NK-92 (cell line): ENCODE measurements around the gene PSORS1C2.
A peak's percentile ranks its signal among the peaks of the same experiment; 100 is the strongest.
"Not testable (repeated sequence)": the region's sequence is repeated elsewhere in the genome, so short reads cannot be mapped to it uniquely, and the experiment has no call there.

Experiments used
- DNase-seq: peaks from one replicate; lab custom pipeline; 2025; ENCODE audit not compliant: unreplicated experiment; lab: John Stamatoyannopoulos, UW

Gene PSORS1C2

DNA sequence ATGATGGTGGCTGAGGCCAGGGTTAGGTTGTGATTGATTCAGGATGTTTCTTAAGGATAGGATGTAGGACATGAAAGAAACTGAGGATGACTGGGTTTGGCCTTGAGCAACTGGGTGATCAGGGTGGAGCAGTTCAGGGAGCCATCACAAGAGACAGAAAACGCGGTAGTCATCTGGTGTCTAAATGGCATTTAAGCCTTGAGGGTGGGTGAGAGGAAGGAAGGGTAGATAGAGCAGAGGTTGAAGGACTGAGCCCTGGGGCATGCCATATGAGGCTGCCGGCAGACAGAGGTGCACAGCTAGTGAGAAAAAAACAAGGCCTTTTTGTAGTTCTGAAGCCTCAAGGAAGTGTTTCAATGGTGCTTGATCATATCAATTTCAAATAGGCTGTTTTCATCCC lies 29.7 kb upstream of the PSORS1C2 start:
- no peak for DNase-seq

- no peak for DNase-seq
Observed at GRCh38 chr6:31165986-31166385, 27.1 kb upstream of the PSORS1C2 start.

DNA sequence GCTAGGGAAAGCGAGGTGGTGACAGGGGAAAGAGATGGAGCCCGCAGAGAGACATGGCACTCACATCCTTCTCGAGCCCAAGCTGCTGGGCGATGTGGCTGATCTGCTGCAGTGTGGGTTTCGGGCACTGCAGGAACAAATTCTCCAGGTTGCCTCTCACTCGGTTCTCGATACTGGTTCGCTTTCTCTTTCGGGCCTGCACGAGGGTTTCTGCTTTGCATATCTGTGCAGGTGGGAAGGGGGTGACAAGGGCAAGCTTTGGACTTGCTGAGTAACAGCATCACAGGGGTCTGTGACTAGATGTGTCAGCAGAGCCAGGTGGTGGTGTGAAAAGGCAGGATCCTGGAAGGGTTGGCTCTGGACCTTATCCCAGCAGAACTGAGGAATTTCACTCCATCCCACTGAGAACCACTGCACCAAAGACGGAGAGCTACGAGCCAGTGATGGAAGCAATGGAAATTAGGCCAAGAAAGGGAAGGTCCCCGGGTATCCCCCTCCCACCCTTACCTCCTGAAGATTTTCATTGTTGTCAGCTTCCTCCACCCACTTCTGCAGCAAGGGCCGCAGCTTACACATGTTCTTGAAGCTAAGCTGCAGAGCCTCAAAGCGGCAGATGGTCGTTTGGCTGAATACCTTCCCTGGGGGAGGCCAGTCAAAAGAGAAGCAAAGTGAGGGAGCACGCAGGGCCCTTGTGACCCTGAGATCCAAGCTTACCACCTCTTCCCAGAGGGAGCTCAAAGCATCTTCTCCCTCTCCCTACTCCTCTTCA lies 26.4 kb upstream of the PSORS1C2 start:
- not testable (repeated sequence) for DNase-seq

- DNase-seq = not testable (repeated sequence)
Observed at GRCh38 chr6:31164475-31165063, 25.7 kb upstream of the PSORS1C2 start.

- DNase-seq = no peak
Observed at GRCh38 chr6:31163922-31164321, 25.1 kb upstream of the PSORS1C2 start.

GRCh38 chr6:31162463-31163165 lies 23.7 kb upstream of the PSORS1C2 start:
- no peak for DNase-seq

- DNase-seq = no peak
Observed at GRCh38 chr6:31161216-31162126, 22.6 kb upstream of the PSORS1C2 start.

DNA sequence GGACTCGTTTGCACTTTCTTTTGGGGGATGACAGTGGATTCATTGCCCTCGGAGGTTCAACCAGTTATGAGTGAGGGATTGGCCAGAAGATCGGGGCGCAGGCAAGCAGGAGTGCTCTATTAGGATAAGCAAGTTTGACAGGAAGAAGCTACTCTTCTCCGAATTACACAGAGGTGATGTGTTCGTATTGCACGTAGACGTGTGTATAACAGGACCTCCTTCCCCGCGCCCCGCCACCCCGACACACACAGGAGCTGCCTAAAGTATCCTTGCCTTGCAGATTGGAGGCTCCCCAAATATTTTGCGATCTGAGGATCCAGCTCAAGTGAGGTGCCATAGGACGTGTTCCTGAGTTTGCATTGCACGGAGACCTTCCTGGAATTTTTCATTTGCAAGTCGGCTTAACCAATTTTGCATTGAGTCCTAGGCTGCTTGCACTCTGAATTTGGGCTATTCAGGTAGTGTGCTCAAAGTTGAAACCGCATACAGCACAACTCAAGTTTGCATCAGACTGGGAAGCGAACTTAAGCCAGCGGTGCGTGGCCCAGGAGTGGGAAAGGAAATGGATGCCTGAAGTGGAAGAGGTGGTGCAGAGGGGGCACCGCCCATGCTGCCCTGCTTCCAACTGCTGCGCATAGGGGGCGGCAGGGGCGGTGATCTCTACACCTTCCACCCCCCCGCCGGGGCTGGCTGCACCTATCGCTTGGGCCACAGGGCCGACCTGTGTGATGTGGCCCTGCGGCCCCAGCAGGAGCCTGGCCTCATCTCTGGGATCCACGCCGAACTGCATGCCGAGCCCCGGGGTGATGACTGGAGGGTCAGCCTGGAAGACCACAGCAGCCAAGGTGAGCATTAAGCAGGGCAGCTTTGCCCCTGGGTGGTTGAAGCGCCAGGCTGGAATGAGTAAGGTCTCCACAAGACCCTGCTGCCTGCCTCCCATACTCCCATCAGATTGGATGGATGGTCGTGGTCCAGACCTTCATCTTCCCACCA lies 20.3 kb upstream of the PSORS1C2 start:
- no peak for DNase-seq

GRCh38 chr6:31158140-31158862 lies 19.4 kb upstream of the PSORS1C2 start, which contains the start of gene TCF19:
TCF19 (plus strand) TSS chr6:31158589; CDS start chr6:31159470, 881 bp downstream.
- DNase-seq = peak; percentile 92

DNA sequence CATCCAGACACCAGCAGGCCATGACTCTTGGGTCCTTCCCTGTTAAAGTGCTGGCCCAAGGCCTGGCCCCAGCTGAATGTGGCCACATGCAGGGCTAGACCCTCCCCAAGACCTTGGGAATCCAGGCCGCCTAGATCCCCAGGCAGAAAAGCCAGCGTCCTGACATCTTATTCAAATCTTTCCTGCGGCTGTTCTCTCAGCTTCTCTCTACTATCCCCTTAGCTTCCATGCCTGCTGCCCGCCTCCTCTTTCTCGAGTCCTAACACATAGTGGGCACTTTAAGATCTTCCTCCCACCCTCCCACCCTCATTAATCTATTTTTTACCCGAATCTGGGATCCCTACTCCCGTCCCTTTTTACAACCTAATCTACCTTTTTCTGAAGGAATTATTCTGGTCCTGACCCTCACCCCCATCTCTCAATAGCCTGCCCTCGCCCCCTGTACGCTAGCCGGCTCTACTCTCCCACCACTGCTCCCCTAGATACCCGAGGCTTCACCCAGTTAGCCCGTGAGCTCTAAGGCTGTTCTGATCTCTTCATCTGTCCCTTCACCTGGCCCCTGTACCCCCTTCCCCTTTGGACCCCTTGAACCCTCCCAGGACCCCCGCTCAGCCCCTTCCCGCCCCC lies 18.8 kb upstream of the PSORS1C2 start, which contains the start of gene CCHCR1:
Gene CCHCR1, minus strand, starts transcription at position 290 of the 627 bp plus-strand sequence. Its CDS starts 202 bp downstream, at position 88.
- no peak for DNase-seq

DNA sequence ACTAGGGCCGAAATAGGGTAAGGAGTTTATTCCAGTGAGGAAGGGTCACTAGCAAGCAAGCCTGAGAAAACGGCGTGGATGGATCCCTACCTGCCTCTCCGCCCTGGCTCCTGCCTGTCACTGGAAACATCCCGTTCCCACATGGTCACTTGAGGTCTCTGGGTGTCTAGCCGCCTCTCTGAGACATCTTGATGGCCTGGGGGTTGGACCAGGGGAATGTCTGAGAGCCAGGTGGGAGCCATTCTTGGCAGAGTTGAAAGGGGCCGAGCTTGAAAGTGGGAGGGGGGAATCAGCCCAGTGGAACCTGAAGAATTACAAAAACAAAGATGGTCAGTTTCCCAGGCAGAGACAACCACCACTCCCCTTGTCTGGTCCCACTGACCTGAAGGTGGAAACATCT lies 17.8 kb upstream of the PSORS1C2 start:
- DNase-seq = no peak

DNA sequence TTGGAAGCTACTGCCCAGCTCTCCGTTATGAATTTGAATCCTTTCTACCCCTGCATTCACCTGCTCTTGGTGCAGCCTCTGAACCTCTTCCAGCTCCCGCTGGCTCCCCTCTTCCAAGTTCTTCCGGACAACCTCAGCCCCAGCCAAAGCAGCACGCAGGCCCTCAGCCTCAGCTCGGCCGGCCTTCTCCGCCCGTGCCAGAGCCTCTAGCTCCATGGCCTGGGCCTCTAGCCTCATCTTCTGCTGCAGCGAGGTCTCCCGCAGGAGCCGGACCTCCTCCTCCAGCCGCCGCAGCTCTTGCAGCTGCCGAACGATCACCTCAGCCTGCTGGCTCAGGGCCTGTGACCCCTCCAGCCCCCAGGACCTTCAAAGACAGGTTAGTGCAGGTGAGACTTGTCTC lies 15.6 kb upstream of the PSORS1C2 start:
- no peak for DNase-seq

DNA sequence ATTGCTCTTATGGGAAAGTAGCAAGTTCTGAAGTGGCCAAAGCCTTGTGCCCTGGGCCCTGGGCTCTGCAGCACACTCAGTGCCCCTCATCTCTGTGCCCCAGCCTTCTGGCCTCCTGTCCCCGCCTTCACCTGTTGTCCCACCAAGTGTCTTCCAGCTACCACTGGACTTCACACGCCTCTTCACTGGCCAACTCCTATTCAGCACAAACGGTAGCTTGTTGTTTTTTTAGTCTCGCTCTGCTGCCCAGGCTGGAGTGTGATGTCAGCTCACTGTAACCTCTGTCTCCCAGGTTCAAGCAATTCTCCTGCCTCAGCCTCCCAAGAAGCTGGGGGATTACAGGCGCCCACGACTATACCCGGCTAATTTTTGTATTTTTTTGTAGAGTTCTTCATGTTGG lies 13.9 kb upstream of the PSORS1C2 start:
- no peak for DNase-seq

GRCh38 chr6:31149827-31150447 lies 11.1 kb upstream of the PSORS1C2 start:
- no peak for DNase-seq

DNA sequence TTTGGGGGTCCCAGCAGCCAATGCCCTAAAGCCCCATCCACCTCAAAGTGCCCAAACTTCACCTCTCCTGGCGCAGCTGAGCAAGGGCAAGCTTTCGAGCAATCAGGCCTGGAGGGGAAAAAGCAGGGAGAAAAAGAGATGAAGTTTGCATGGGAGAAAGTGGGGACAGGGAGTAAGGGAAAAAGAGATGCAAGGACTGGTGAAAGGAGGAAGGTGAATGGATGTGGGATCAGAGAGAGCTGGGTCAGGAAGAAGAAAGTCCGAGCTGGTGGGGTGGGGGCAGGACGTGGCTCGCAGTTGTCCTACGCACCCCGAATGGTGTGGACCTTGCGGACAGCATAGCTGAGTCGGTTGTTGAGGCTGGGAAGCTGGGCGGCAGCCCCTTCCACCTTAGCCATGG lies 6.5 kb upstream of the PSORS1C2 start:
- no peak for DNase-seq

- DNase-seq = no peak
Observed at GRCh38 chr6:31144970-31145340, 6.1 kb upstream of the PSORS1C2 start.

GRCh38 chr6:31144296-31144969 lies 5.6 kb upstream of the PSORS1C2 start:
- DNase-seq = no peak

- no peak for DNase-seq
Observed at GRCh38 chr6:31143148-31143547, 4.3 kb upstream of the PSORS1C2 start.
